Tracheal epithelial cell (primary cell): ENCODE measurements around the gene LENEP. TPM values are rescaled to one million over a fixed set of nuclear protein-coding genes. Genes with fewer than 3 reads are reported as not detected.

ENCODE experiments used
- total RNA-seq: library from RNA; depleted of rRNA; stranded (reverse); fragments of >200 nt; gene quantifications from 2 replicates; pipeline ENCODE4 v1.2.1, GENCODE V29; 2014

The LENEP gene, protein sequence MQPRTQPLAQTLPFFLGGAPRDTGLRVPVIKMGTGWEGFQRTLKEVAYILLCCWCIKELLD
- 0.72 TPM in 1 of 2 replicates, not detected in the other for total RNA-seq

GRCh38 chr1:154993572-154994268 lies at the start of gene LENEP:
Gene LENEP, plus strand, starts transcription at chr1:154993586. Its CDS starts 22 bp downstream, at chr1:154993608.

GRCh38 chr1:154955718-154956543 lies 37.5 kb upstream of the LENEP start, which contains the start of gene PBXIP1:
Gene PBXIP1, minus strand, starts transcription at chr1:154956099. Its CDS starts 2,378 bp downstream, at chr1:154953721.

GRCh38 chr1:154961207-154962155 lies 31.9 kb upstream of the LENEP start, which contains the start of gene PYGO2:
Gene PYGO2, minus strand, starts transcription at chr1:154961782. Its CDS starts 206 bp downstream, at chr1:154961576.

DNA sequence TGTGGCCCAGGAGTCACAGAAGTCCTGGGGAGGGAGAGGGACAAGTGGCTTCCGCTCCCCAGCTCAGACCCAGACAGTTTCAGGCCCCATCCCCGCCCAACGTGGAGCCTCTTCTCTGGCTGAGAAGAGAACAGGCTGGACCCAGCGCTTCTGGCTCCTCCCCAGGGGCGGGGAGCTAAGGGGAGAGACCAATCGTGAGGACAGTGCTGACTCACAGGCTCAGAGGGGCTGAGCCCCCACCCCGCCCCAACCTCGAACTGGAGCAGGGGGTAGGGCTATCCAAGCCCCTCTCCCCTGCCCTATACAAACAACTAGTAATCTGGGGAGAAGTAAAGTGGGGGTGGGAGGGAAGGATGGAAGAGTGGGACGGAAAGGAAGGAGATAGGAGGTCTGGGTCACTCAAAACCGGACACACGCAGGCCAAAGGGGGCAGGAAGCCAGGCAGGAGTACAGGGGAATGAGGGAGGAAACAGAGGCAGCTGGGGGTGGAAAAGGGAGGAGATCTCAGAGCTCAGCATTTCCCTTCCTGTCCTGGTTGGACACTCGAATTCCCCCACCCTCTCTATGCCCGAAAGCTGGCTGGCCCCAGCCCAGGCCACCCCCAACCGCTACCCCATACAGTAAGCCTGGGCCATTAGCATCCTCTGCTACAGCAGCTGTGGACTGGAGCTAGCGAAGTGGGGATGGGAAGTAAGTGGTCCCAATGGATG lies 22.6 kb upstream of the LENEP start, which contains the start of gene SHC1:
Gene SHC1 (minus strand): TSS at position 117 of the 710 bp plus-strand sequence. CDS start 221 bp downstream, outside the sequence.

DNA sequence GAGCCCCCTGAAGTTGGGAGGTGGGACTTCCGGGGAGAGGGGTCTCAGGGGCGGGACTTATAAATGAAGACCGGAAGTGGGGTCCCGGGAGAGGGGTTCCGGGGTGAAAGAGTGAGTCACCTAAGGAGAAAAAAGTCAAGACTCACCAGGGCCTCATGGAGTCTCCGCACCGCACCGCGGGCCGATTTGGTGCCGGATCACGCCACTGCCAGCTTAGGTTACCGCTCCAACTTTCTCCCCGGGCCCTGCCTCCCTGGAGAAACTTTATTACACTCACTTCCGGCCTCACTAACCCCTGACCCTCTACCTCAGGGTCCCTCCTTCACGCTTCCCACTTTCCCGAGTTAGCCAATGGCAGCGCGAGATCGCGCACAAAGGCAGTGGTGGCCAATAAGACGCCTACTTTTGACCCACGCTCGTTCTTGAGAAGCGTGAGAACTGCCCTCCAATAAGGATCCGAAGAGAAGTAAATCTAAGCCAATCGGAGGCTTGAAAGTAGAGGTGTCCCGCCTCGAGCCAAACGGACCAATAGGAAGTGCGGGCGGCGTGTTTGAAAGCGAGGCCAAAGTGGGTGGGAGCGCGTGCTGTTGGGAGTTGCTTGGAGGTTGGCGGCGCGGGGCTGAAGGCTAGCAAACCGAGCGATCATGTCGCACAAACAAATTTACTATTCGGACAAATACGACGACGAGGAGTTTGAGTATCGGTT lies 19.1 kb upstream of the LENEP start, which contains the start of gene CKS1B:
Gene CKS1B (plus strand): TSS at position 580 of the 706 bp plus-strand sequence. CDS start 65 bp downstream, at position 645.

GRCh38 chr1:154982897-154983648 lies 10.3 kb upstream of the LENEP start, which contains the start of gene FLAD1:
Gene FLAD1, plus strand, starts transcription at chr1:154983344. Its CDS starts 351 bp downstream, at chr1:154983695.

GRCh38 chr1:155002464-155003226 lies 9.3 kb downstream of the LENEP start, which contains the start of gene ZBTB7B:
Gene ZBTB7B, plus strand, starts transcription at chr1:155002802. Its CDS starts 11,859 bp downstream, at chr1:155014661.

DNA sequence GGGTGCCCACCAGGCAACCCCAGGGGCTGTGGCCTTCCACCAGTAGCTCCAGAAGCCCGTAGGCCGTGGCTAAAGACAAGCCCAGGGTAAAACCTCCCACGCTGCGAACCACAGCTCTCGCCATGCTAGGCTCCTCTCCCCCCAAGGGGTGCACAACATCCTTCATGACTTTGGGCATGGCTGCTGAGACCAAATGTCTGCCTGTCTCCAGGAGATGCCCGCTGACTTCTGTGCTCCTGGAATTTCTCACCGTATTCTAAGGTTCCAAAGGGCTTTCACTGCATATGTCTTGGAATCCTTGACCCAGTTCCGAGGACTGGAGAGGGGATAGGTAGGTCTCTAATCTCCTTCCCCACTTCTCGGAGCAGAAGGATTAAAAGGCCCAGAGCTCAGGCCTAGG lies 40.1 kb downstream of the LENEP start, which contains the start of the genes DCST1 and DCST2:
Gene DCST1 (plus strand): TSS at position 301 of the 400 bp plus-strand sequence. CDS start 213 bp downstream, outside the sequence.
Gene DCST2 (minus strand): TSS at position 258 of the 400 bp plus-strand sequence. CDS start 80 bp downstream, at position 178.

Other genes starting within 250 kb of the LENEP start
- under 0.01 TPM in 2 replicates for gene KCNN3, start 123.3 kb upstream of the LENEP start, total RNA-seq
- gene PMVK, start 56.9 kb upstream of the LENEP start, total RNA-seq: 5.3 and 7.5 TPM in 2 replicates
- gene PBXIP1, start 37.5 kb upstream of the LENEP start, total RNA-seq: 34.5 and 46.0 TPM in 2 replicates
- 11.6 and 14.5 TPM in 2 replicates for gene PYGO2, start 31.8 kb upstream of the LENEP start, total RNA-seq
- gene SHC1, start 22.8 kb upstream of the LENEP start, total RNA-seq: 358 and 365 TPM in 2 replicates
- 67.6 and 80.5 TPM in 2 replicates for gene CKS1B, start 18.9 kb upstream of the LENEP start, total RNA-seq
- gene FLAD1, start 10.2 kb upstream of the LENEP start, total RNA-seq: 42.4 and 54.9 TPM in 2 replicates
- 50.4 and 64.4 TPM in 2 replicates for gene ZBTB7B, start 9.2 kb downstream of the LENEP start, total RNA-seq
- 0.64 TPM in 1 of 2 replicates, not detected in the other for gene DCST2, start 40.2 kb downstream of the LENEP start, total RNA-seq
- gene DCST1, start 40.2 kb downstream of the LENEP start, total RNA-seq: 0.21 TPM in 1 of 2 replicates, not detected in the other
- gene ADAM15, start 57.7 kb downstream of the LENEP start, total RNA-seq: 257 and 285 TPM in 2 replicates
- 15.8 and 18.1 TPM in 2 replicates for gene EFNA4, start 70.2 kb downstream of the LENEP start, total RNA-seq
- 9.9 and 12.6 TPM in 2 replicates for gene EFNA3, start 85.3 kb downstream of the LENEP start, total RNA-seq
- gene EFNA1, start 134.3 kb downstream of the LENEP start, total RNA-seq: 44.8 and 111 TPM in 2 replicates
- 61.9 and 120 TPM in 2 replicates for gene SLC50A1, start 142.3 kb downstream of the LENEP start, total RNA-seq
- 7.5 and 22.9 TPM in 2 replicates for gene DPM3, start 146.9 kb downstream of the LENEP start, total RNA-seq
- 96.9 and 107 TPM in 2 replicates for gene KRTCAP2, start 179.7 kb downstream of the LENEP start, total RNA-seq
- 0.85 and 3.4 TPM in 2 replicates for gene TRIM46, start 180.3 kb downstream of the LENEP start, total RNA-seq
- 12.1 and 14.7 TPM in 2 replicates for gene THBS3, start 214.3 kb downstream of the LENEP start, total RNA-seq
- 52.2 and 86.3 TPM in 2 replicates for gene MTX1, start 215.1 kb downstream of the LENEP start, total RNA-seq